ENCODE data around the gene PMP22. TPM values are rescaled to one million over a fixed set of nuclear protein-coding genes. Genes with fewer than 3 reads are reported as not detected.
A peak's percentile ranks its signal among the peaks of the same experiment; 100 is the strongest.

Gene PMP22
- total RNA-seq, 1 donor from 2014 or later: 8.6 TPM

DNA sequence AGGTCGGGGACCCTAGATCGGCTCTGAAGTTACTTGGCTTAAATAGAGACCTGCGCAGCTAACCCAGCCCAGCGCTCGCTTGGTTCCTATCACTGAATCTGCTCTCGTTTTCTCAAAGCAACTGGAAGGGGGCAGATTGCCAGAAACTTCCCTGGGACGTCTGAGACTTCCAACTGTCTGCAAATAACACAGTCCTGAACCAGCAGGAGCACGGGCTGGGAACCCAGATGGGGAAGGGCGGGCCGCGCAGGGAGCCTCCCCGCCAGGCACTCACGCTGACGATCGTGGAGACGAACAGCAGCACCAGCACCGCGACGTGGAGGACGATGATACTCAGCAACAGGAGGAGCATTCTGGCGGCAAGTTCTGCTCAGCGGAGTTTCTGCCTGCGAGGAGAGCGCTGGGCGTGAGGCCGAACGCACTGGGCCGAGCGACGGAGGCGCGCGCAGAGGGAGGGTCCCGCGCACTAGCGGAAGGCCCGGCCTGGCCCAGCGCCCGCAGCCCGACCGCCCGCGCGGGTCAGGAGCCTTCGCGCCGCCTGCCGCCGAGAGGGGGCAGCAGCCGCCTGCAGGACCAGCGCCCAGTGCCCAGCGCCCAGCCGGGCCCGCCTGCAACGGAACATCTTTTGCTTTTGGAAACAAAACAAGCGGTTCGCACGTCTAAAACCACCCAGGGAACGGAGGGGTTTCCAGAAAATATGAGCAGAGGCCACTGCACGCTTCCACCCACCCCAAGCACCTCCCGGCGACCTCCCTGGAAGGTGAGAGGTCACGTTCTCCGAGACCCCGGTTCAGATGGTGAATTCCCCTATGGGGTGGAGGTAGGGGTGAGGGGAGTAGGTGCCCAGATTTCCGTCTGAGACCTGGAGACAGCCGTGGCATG is 4.5 kb downstream of the PMP22 start:
- H3K4me3 ChIP-seq (ENCODE audit: low read depth, low read length): peak overlapping the region; percentile 78
- TF ChIP-seq, protein P1, sequence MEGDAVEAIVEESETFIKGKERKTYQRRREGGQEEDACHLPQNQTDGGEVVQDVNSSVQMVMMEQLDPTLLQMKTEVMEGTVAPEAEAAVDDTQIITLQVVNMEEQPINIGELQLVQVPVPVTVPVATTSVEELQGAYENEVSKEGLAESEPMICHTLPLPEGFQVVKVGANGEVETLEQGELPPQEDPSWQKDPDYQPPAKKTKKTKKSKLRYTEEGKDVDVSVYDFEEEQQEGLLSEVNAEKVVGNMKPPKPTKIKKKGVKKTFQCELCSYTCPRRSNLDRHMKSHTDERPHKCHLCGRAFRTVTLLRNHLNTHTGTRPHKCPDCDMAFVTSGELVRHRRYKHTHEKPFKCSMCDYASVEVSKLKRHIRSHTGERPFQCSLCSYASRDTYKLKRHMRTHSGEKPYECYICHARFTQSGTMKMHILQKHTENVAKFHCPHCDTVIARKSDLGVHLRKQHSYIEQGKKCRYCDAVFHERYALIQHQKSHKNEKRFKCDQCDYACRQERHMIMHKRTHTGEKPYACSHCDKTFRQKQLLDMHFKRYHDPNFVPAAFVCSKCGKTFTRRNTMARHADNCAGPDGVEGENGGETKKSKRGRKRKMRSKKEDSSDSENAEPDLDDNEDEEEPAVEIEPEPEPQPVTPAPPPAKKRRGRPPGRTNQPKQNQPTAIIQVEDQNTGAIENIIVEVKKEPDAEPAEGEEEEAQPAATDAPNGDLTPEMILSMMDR (conservative IDR thresholded peaks at IDR 0.05; ENCODE audit: low read depth, low read length): peak; percentile 59
- DNase-seq (ENCODE audit: low read depth): no peak

DNA sequence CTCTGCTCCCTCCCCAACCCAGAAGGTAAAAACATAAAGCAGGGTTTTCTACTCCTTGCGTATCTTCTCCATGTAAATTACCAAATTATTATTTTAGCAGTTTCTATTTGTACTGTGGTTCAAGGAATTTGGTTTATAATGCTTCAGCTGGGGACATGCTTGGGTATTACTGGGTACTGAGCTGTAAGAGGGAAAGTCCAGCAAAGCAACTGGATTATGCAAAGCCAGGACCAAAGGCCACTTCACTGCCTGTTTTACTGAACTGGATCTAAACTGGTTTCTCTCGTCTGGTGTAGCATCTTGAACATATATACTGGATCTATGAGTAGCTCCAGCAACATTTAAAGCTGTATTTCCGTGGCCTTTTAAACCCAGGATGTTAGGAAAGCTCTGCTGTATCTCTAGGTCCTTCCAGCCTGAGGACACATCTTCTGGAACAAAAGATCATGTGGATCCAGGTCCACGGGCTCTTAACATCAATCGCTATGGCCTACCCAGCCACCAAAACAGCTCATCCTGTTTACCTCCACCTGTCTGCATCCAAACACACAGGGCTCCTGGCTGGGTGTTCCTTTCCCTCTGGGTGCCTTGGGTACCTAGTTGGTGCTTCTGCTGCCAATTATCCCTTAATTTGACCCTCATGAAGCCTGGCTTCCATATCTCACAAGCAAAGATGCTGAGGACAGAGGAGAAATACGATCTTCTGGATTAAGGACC is 7.2 kb downstream of the PMP22 start:
- no peak overlapping the region for H3K4me3 ChIP-seq (ENCODE audit: low read depth, low read length)
- TF ChIP-seq, protein P1 (conservative IDR thresholded peaks at IDR 0.05; ENCODE audit: low read depth, low read length): no peak
- DNase-seq (ENCODE audit: low read depth): no peak

DNA sequence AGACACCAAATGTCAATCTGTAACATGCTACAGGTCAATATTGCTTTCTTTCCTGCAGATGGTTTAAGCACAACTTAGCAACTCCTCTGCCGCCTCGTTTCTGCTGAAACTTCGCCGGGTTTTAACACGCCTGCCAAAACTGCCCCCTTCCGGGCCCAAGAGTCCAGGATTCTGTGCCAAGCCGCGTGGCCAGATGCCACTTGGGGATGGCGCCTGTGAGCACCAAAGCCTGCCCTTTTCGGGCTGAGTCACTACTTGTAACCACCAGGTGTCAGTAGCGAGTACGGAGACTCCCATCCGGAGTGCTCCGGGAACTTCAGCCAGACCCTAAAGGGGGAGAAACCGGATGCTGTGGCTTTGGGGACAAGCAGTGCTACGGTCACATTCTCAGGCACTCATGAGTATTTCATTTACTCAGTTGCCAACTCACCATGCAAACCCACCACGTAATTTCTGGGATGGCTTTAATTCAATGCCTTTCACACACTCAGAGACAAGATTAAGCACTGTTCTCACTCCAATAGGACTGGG is 7.8 kb downstream of the PMP22 start:
- TF ChIP-seq, protein P1 (conservative IDR thresholded peaks at IDR 0.05; ENCODE audit: low read depth, low read length): peak; percentile 93
- no peak for DNase-seq (ENCODE audit: low read depth)
- no peak overlapping the region for H3K4me3 ChIP-seq (ENCODE audit: low read depth, low read length)

DNA sequence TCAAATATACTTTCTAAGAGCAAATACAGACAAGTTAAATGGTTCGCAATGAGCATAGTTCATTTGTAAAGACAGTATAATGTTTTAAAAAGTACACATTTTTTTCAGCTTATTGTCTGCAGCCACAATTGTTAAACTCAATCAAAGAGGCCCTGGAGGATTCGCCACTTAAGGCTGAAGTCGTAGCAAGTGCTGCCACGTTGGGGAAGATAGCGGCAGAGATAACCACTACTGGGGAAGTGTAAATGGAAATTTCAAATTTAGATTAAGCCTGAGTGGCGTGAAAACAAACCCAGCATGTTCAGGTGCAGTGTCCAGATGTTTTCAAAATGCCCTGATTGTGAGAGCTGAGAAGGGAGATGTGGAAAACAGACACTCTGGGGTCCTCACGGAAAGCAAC is 8.4 kb downstream of the PMP22 start:
- H3K4me3 ChIP-seq (ENCODE audit: low read depth, low read length): no peak overlapping the region
- DNase-seq (ENCODE audit: low read depth): no peak
- TF ChIP-seq, protein P1 (conservative IDR thresholded peaks at IDR 0.05; ENCODE audit: low read depth, low read length): no peak

DNA sequence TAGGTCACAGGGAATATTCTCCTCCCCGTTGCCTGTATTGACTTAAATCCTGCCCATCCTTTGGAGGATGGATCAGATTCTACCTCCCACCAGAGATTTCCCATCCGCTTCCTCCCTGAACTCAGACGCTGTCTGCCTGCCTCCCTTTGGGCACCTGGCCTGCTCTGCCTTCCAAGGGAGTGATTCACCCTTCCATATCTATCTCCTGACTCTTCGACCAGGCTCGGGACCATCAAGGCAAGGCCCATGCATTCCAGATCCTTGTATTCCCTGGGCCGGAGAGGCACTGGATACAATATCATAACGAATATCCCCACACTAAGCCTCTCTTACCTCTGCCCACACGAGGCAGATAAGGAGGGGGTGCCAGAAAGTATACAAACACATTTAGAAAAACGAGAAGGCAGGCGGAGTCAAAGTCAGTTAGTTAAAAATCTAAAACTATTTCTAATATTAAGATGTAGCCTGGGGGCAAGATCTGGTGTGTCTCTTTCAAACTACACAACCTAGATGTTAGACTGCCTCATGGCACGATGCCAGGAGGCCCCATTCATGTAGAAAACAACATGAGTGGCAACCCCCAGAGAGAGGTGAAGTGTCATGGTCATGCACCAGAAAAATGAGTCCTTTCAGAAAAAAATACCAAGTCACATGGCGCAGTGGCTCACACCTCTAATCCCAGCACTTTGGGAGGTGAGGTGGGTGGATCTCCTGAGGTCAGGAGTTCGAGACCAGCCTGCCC is 9.2 kb downstream of the PMP22 start:
- TF ChIP-seq, protein P1 (conservative IDR thresholded peaks at IDR 0.05; ENCODE audit: low read depth, low read length): no peak
- H3K4me3 ChIP-seq (ENCODE audit: low read depth, low read length): no peak overlapping the region
- DNase-seq (ENCODE audit: low read depth): no peak

DNA sequence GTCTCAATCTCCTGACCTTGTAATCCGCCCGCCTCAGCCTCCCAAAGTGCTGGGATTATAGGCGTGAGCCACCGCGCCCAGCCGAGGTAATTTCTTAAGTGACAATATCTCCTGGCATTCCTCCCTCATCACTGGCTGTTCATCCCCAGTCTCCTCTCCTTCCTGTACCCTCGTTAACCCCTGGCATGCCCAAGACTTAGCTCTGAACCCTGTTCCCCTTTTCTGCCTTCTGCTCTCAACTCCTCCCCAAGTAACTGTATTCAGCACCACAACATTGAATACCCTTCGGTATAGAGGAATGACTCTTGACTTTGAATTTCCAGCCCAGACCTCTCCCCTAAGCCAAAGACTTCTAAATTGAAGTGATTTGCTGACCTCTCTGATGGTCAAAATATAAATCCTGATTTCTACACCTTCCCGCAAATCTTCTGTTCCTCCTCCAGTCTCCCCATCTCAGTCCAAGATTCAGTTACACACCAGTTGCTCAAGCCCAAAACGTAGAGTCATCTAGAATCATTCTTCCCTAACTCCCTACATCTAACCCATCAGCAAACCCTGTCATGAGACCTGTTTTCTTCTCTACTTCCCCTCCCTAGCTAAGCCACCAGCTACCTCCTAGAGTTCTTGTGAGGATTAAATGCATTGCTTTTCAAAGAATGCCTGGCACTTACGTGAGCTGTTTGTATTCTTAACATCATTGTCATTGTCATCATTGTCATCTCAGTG is 14.8 kb downstream of the PMP22 start:
- no peak for DNase-seq (ENCODE audit: low read depth)
- no peak overlapping the region for H3K4me3 ChIP-seq (ENCODE audit: low read depth, low read length)
- TF ChIP-seq, protein P1 (conservative IDR thresholded peaks at IDR 0.05; ENCODE audit: low read depth, low read length): no peak
